Muscle layer of duodenum (tissue), 2 donors: ENCODE data around the gene POU5F1.
"Not testable (repeated sequence)": the region's sequence is repeated elsewhere in the genome, so short reads cannot be mapped to it uniquely, and the experiment has no call there.

Experiments
- H3K27ac ChIP-seq: one replicate; pipeline ENCODE4 v1.7.0; 2013; ENCODE audit warnings: mild to moderate bottlenecking, low read length
- H3K27me3 ChIP-seq: one replicate; pipeline ENCODE4 v1.7.0; 2013; ENCODE audit warnings: low read depth, mild to moderate bottlenecking, control low read depth, low read length
- H3K36me3 ChIP-seq, 2 donors: one replicate each; pipeline ENCODE4 v1.7.0; 2013; ENCODE audit warnings: low read length in 2 of 2, control low read depth in 1 of 2, mild to moderate bottlenecking in 1 of 2; ENCODE audit not compliant: insufficient read depth in 2 of 2, control insufficient read depth in 1 of 2
- H3K4me1 ChIP-seq, 2 donors: one replicate each; pipeline ENCODE4 v1.7.0; 2013; ENCODE audit warnings: low read length in 2 of 2, mild to moderate bottlenecking in 2 of 2, control low read depth in 1 of 2, moderate library complexity in 1 of 2; ENCODE audit not compliant: insufficient read depth in 2 of 2, control insufficient read depth in 1 of 2
- H3K4me3 ChIP-seq, 2 donors: one replicate each; pipeline ENCODE4 v1.7.0; 2013; ENCODE audit warnings: low read length in 2 of 2, low read depth in 1 of 2, mild to moderate bottlenecking in 1 of 2
- H3K9me3 ChIP-seq, 2 donors: one replicate each; pipeline ENCODE4 v1.7.0; 2013; ENCODE audit warnings: low read length in 2 of 2, control low read depth in 1 of 2, mild to moderate bottlenecking in 1 of 2; ENCODE audit not compliant: control insufficient read depth in 1 of 2
- donor health status: healthy.

Gene POU5F1

DNA sequence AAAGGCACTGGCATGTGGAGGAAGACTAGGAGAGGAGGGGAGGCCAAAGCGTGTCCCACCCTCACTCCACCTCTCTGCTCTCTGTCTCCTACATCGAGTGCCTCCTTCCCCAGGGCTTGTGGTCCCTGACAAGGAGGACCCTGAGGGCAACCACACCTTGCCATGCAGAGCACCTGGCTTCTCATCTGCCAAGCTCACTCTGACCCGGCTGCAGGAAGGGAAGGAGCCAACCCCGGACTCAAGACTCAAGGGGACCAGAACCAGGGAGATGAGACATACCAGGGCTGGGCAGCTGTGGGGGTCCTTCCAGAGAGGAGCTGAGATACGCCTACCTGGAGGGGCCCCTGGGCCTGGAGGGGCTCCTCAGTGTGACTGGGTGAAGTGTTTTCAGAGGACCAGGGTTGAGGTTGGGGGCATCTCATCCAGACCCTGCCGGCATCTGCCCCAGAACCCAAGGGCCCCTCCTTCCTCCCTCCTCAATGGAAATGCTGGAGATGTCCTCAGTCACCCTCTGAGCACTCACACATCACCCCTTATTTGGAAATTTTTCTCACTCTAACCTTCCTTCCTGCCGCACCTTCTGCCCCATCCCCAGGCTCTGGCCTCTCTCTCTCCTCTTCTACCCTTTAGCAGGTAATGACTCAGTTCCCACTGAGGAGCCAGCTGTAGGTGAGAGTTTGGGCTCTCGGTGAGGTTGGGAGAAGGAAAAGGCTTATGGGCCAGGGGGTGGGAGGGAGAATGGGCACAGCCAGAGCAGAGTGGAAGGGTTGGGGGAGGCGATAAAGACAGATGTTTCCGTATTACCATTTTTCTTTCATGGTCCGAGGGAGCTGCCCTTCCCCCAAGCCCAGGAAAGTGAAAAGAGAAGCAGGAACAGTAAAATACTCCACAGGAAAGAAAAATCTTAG is 32.0 kb upstream of the POU5F1 start:
- Histone ChIP-seq H3K4me3 (no peak overlapping the region), H3K4me1 (peaks cover 13 to 29% of the 10 kb centered on the region in 2 donors), H3K36me3 (peaks cover 0 to 5% of the 10 kb centered on the region in 2 donors), H3K9me3 (peaks cover 0 to 9% of the 10 kb centered on the region in 2 donors), H3K27ac (peak overlapping the region; percentile 94), H3K27me3 (no peaks in the 10 kb centered on the region)

DNA sequence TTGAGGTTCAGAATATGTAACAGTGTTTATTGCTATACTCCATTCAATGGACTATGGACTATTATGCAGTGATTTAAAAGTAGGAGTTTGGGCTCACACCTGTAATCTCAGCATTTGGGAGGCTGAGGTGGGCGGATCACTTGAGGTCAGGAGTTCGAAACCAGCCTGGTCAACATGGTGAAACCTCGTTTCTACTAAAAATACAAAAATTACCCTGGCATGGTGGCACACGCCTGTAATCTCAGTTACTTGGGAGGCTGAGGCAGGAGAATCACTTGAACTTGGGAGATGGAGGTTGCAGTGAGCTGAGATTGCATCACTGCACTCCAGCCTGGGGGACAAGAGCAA is 28.6 kb upstream of the POU5F1 start:
- Histone ChIP-seq H3K27ac (peak overlapping the region; percentile 23), H3K4me1 (peaks cover 13 to 33% of the 10 kb centered on the region in 2 donors), H3K4me3 (peak overlapping the region in 1 of 2 donors; percentile 37)

DNA sequence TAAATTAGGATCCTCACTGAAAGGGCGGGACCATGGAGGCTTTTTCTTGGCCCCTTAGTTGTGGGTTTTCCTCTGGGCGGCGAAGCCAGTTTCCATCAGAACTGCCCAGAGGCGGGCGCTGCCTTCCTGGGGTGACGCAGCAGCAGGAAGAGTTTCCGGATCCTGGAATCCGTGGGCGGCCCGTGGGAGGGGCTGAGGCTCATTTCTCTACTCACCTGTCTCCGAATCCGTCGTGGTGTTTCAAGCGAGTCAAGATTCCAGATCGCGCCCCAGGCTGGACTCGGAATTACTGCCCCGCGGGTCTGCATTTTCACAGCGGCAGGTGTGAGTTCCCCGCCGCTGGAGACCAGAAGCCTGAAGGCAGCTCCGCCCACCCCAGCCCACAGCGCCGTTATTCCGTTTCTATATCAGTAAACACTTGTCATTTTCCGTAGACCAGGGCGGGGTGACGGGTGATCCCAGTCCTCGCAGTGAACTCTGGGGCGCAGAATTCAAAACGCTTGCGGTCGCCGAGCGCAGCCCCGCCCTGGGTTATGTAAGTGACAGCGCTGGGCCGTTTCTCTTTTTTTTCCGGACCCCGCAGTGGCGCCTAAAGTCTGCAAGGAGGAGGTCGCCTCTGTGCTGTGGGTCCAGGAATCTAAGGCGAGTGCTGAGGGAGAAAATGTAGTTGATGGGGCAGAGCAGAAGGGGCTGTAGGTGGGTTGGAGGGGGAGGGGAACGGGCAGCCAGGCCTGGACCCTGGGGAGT is 27.2 kb upstream of the POU5F1 start:
- Histone ChIP-seq H3K4me1 (peaks cover 5 to 21% of the 10 kb centered on the region in 2 donors), H3K9me3 (peaks cover 0 to 9% of the 10 kb centered on the region in 2 donors), H3K27me3 (no peaks in the 10 kb centered on the region), H3K36me3 (peaks cover 0 to 5% of the 10 kb centered on the region in 2 donors), H3K4me3 (peak overlapping the region; percentile 58 to 70), H3K27ac (peak overlapping the region; percentile 93)

More for the DNA sequence above, 28.6 kb upstream of the POU5F1 start:
- H3K36me3 ChIP-seq, H3K9me3 ChIP-seq, H3K27me3 ChIP-seq: not testable (repeated sequence)

DNA sequence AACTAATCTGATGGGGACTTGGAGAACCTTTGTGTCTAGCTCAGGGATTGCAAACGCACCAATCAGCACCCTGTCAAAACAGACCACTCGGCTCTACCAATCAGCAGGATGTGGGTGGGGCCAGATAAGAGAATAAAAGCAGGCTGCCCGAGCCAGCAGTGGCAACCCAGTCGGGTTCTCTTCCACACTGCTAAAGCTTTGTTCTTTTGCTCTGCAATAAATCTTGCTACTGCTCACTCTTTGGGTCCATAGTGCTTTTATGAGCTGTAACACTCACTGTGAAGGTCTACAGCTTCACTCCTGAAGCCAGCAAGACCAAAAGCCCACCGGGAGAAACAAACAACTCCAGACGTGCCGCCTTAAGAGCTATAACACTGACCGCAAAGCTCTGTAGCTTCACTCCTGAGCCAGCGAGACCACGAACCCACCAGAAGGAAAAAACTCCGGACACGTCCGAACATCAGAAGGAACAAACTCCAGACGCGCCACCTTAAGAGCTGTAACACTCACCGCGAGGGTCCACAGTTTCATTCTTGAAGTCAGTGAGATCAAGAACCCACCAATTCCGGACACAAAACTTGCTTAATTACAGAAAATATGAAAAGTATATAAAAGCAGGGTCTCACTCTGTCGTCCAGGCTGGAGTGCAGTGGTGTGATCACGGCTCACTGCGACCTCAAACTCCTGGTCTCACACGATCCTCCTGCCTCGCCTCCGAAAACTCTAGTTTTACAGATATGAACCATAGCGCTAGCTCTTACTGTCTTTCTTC is 26.0 kb upstream of the POU5F1 start:
- H3K27ac ChIP-seq, H3K27me3 ChIP-seq, H3K36me3 ChIP-seq, H3K9me3 ChIP-seq: not testable (repeated sequence)
- peaks cover 0 to 12% of the 10 kb centered on the region in 2 donors for H3K4me1 ChIP-seq
- H3K4me3 ChIP-seq = peak overlapping the region; percentile 58 to 70

DNA sequence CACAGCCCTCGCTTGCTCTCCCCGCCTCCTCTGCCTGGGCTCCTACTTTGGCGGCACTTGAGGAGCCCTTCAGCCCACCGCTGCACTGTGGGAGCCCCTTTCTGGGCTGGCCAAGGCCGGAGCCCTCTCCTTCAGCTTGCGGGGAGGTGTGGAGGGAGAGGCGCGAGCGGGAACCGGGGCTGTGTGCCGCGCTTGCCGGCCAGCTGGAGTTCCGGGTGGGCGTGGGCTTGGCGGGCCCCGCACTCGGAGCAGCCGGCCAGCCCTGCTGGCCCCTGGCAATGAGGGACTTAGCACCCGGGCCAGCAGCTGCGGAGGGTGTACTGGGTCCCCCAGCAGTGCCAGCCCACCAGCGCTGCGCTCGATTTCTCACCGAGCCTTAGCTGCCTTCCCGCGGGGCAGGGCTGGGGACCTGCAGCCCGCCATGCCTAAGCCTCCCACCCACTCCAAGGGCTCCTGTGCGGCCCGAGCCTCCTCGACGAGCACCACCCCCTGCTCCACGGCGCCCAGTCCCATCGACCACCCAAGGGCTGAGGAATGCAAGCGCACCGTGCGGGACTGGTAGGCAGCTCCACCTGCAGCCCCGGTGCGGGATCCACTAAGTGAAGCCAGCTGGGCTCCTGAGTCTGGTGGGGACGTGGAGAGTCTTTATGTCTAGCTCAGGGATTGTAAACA is 25.0 kb upstream of the POU5F1 start:
- not testable (repeated sequence) for H3K36me3 ChIP-seq, H3K4me3 ChIP-seq, H3K27me3 ChIP-seq, H3K9me3 ChIP-seq, H3K27ac ChIP-seq
- H3K4me1 ChIP-seq = peaks cover 0 to 12% of the 10 kb centered on the region in 2 donors

DNA sequence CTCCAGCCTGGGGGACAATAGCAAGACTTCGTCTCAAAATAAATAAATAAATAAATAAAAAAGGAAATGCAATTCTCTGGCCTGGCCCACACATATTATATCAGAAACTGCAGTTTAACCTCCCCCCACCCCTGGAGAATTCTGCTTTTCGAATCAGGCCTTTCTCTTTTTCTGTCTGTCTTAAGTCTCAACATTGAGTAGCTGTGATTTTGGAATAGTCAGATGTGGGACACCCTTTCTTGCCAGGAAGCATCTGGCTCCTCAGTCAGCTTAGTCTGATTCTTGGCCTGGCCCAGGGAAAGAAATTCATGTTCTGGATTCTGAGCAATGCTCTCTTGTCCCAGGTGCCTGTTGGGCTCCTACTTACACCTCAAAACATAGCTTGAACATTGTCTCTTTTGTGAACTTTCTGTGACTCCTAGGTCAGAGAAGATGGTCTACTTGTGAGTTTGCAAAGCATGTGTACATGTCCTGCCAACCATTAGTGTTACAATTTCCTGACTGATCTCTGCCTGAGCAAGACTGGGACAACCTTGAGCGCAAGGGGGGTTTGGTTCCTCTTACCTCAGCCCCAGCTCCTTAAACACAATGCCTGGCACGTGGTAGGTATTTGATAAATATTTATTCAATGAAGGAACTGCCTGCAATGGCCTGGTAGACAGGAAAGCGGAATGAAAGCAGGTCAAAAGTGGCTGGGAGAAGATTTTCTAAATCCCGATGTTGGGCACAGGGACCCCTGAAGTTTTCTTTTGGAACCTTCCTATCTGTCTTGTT is 23.8 kb upstream of the POU5F1 start:
- no peak overlapping the region for H3K4me3 ChIP-seq
- no peak overlapping the region for H3K27ac ChIP-seq
- H3K9me3 ChIP-seq = no peaks in the 10 kb centered on the region
- no peaks in the 10 kb centered on the region for H3K36me3 ChIP-seq
- H3K4me1 ChIP-seq = peaks cover 0 to 12% of the 10 kb centered on the region in 2 donors
- H3K27me3 ChIP-seq = no peaks in the 10 kb centered on the region

DNA sequence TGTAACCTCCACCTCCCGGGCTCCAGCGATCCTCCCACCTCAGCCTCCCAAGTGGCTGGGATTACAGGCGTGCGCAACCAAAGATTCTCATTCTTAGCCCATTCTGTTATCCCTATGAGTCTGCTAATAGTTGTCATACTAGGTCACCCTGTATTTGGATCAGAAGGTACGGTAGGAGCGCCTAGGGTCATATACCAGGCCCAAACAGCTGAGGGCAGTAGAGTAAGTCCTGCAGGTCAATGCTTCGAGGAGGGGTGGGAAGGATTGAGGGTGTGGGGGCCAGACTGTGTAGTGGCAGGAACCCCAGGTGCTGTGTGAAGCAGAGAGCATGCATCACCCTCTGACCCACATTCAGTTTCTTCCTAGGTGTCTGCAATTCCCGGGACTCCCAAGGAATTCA is 22.7 kb upstream of the POU5F1 start:
- Histone ChIP-seq H3K9me3 (no peaks in the 10 kb centered on the region), H3K27ac (no peak overlapping the region), H3K27me3 (no peaks in the 10 kb centered on the region), H3K4me3 (no peak overlapping the region), H3K4me1 (peaks cover 0 to 9% of the 10 kb centered on the region in 2 donors), H3K36me3 (no peaks in the 10 kb centered on the region)

DNA sequence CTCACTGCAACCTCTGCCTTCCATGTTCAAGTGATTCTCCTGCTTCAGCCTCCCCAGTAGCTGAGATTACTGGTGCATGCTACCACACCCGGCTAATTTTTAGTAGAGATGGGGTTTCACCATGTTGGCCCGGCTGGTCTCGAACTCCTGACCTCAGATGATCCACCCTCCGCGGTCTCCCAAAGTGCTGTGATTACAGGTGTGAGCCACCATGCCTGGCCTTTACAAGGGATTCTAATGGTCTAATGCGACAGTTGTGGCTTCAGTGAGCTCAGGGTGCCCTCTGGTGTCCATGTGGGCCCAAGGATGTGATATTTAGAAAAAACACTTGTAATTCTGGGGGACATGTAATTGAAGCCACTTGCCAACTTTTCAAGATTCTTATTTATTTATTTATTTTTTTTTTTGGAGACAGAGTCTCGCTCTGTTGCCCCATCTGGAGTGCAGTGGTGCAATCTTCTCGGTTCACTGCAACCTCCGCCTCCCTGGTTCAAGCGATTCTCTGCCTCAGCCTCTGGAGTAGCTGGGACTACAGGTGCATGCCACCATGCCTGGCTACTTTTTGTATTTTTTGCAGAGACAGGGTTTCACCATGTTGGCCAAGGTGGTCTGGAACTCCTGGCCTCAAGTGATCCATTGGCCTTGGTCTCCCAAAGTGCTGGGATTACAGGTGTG is 22.1 kb upstream of the POU5F1 start:
- H3K4me1 ChIP-seq, H3K27me3 ChIP-seq, H3K27ac ChIP-seq, H3K9me3 ChIP-seq, H3K36me3 ChIP-seq, H3K4me3 ChIP-seq: not testable (repeated sequence)

DNA sequence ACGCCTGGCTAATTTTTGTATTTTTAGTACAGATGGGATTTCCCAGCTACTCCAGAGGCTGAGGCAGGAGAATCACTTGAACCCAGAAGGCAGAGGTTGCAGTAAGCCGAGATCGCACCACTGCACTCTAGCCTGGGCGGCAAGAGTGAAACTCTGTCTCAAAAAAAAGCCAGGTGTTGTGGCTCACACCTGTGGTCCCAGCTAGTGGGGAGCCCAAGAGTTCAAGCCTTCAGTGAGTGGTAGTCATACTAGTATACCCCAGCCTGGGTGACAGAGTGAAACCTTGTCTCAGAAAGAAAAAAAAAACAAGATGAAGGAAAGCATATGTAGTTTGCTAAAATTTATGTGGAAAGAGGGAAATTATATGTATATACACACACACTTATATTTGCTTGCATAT is 20.0 kb upstream of the POU5F1 start:
- no peak overlapping the region for H3K27ac ChIP-seq
- H3K27me3 ChIP-seq = no peaks in the 10 kb centered on the region
- no peaks in the 10 kb centered on the region for H3K36me3 ChIP-seq
- H3K4me1 ChIP-seq = peaks cover 0 to 4% of the 10 kb centered on the region in 2 donors
- no peaks in the 10 kb centered on the region for H3K9me3 ChIP-seq
- H3K4me3 ChIP-seq = no peak overlapping the region

DNA sequence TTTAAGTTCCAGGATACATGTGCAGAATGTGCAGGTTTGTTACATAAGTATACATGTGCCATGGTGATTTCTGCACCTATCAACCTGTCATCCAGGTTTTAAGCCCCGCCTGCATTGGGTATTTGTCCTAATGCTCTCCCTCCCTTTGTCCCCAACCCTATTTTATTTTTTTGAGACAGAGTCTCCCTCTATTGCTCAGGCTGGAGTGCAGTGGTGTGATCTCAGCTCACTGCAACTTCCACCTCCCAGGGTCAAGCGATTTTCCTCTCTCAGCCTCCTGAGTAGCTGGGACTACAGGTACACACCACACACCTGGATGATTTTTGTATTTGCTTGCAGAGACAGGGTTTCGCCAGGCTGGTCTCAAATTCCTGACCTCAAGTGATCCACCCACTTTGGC is 18.7 kb upstream of the POU5F1 start:
- not testable (repeated sequence) for H3K27me3 ChIP-seq, H3K36me3 ChIP-seq, H3K4me1 ChIP-seq, H3K9me3 ChIP-seq, H3K4me3 ChIP-seq, H3K27ac ChIP-seq
